Activated CD8-positive, alpha-beta T cell treated with anti-CD3 and anti-CD28 coated beads, Interleukin-2, amount 10 ng/mL, durations not matched to agents 7 days and 5 days (primary cell): Measurements from ENCODE around the gene DLGAP5. TPM values are rescaled to one million over a fixed set of nuclear protein-coding genes. Genes with fewer than 3 reads are reported as not detected.

ENCODE experiments used
- total RNA-seq, 2 experiments: library from RNA; stranded (reverse); gene quantifications; one replicate each; pipeline ENCODE4 v1.2.3, GENCODE V29; 2021

DLGAP5 gene
- total RNA-seq, 2 experiments from 2014 or later: 110 to 112 TPM

Other genes starting within 250 kb of the DLGAP5 start
- 10 to 100 TPM; 45.9 to 46.6 TPM for gene WDHD1, start 164.5 kb downstream of the DLGAP5 start, total RNA-seq
- 10 to 100 TPM; 26.7 to 36.5 TPM for gene SOCS4, start 164.3 kb downstream of the DLGAP5 start, total RNA-seq
- gene MAPK1IP1L, start 139.9 kb downstream of the DLGAP5 start, total RNA-seq: 100 to 1,000 TPM; 105 to 106 TPM
- gene LGALS3, start 62.3 kb downstream of the DLGAP5 start, total RNA-seq: 10 to 100 TPM; 31.5 to 34.4 TPM
- gene FBXO34, start 79.8 kb upstream of the DLGAP5 start, total RNA-seq: 10 to 100 TPM; 17.4 to 18.3 TPM
- 1 to 10 TPM; 4.4 to 4.6 TPM for gene ATG14, start 220.2 kb upstream of the DLGAP5 start, total RNA-seq
- gene TBPL2, start 249.0 kb upstream of the DLGAP5 start, total RNA-seq: not detected